ENCODE results near the gene SH2D2A. TPM values are rescaled to one million over a fixed set of nuclear protein-coding genes. Genes with fewer than 3 reads are reported as not detected.

SH2D2A gene
- total RNA-seq, 1 experiment from 2014 or later = 4.9 TPM

DNA sequence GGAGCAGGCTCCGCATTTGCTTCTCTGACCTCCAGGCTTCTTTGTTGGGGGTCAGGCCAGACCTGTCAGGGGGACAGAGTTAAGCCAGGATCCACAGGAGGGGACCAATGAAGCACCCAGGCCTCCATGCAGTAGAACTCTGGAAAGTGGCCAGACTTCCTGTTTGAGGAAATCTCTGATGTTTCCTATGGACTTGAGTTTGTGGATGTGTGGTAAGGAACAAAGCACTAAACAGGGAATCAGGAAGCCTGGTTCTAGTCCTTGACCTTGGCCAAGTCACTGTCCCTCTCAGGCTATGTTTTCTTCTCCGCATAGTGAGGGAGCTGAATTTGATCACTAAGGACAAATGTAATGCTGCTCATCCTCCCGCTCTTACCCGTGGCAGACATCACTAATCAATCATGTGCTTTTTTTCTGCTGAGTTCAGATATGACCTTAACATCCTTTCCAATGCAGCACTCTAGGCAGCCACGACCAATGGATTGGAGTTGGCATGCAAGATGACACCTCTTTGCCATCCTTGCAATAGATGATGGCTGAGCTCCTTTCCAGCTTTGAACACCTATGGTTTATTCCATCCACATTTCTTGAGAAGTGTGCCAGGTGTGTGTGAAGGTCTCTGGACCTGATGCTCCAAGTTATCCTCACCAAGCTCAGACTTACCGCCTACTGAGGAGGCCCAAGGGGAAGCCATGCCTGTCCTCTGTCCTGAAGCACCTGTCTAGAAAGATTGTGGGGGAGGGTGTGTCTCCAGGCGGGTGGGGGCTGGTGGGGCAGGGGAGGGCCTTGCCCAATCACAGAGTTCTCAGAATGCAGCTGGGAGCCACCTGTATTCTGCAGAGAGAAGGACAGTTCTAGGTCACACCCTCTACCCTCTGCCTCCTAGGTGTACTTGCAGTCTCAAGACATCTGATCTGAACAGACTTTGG lies 9.9 kb downstream of the SH2D2A start:
- ATAC-seq = no peak
- Mint-ChIP-seq H3K9me3 (no peaks in the 10 kb centered on the region), H3K4me1 (0 out of 2 replicates have a peak, but pooled peaks cover 7% of the 10 kb centered on the region), H3K4me3 (no peak overlapping the region), H3K36me3 (no peaks in the 10 kb centered on the region), H3K27ac (no peak overlapping the region), H3K27me3 (ENCODE audit: low read depth) (peaks cover 6% of the 10 kb centered on the region)
- TF ChIP-seq SOX15 (CRISPR knock-in tag; IDR thresholded peaks at IDR 0.05) = no peak
- TF ChIP-seq, protein P1, sequence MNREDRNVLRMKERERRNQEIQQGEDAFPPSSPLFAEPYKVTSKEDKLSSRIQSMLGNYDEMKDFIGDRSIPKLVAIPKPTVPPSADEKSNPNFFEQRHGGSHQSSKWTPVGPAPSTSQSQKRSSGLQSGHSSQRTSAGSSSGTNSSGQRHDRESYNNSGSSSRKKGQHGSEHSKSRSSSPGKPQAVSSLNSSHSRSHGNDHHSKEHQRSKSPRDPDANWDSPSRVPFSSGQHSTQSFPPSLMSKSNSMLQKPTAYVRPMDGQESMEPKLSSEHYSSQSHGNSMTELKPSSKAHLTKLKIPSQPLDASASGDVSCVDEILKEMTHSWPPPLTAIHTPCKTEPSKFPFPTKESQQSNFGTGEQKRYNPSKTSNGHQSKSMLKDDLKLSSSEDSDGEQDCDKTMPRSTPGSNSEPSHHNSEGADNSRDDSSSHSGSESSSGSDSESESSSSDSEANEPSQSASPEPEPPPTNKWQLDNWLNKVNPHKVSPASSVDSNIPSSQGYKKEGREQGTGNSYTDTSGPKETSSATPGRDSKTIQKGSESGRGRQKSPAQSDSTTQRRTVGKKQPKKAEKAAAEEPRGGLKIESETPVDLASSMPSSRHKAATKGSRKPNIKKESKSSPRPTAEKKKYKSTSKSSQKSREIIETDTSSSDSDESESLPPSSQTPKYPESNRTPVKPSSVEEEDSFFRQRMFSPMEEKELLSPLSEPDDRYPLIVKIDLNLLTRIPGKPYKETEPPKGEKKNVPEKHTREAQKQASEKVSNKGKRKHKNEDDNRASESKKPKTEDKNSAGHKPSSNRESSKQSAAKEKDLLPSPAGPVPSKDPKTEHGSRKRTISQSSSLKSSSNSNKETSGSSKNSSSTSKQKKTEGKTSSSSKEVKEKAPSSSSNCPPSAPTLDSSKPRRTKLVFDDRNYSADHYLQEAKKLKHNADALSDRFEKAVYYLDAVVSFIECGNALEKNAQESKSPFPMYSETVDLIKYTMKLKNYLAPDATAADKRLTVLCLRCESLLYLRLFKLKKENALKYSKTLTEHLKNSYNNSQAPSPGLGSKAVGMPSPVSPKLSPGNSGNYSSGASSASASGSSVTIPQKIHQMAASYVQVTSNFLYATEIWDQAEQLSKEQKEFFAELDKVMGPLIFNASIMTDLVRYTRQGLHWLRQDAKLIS (CRISPR knock-in tag; IDR thresholded peaks at IDR 0.05; ENCODE audit: borderline replicate concordance) = no peak
- TF ChIP-seq, protein P2, sequence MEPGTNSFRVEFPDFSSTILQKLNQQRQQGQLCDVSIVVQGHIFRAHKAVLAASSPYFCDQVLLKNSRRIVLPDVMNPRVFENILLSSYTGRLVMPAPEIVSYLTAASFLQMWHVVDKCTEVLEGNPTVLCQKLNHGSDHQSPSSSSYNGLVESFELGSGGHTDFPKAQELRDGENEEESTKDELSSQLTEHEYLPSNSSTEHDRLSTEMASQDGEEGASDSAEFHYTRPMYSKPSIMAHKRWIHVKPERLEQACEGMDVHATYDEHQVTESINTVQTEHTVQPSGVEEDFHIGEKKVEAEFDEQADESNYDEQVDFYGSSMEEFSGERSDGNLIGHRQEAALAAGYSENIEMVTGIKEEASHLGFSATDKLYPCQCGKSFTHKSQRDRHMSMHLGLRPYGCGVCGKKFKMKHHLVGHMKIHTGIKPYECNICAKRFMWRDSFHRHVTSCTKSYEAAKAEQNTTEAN (CRISPR knock-in tag; IDR thresholded peaks at IDR 0.05) = no peak
- TF ChIP-seq ZNF396 (CRISPR knock-in tag; IDR thresholded peaks at IDR 0.05; ENCODE audit: borderline replicate concordance) = no peak
- TF ChIP-seq, protein P3, sequence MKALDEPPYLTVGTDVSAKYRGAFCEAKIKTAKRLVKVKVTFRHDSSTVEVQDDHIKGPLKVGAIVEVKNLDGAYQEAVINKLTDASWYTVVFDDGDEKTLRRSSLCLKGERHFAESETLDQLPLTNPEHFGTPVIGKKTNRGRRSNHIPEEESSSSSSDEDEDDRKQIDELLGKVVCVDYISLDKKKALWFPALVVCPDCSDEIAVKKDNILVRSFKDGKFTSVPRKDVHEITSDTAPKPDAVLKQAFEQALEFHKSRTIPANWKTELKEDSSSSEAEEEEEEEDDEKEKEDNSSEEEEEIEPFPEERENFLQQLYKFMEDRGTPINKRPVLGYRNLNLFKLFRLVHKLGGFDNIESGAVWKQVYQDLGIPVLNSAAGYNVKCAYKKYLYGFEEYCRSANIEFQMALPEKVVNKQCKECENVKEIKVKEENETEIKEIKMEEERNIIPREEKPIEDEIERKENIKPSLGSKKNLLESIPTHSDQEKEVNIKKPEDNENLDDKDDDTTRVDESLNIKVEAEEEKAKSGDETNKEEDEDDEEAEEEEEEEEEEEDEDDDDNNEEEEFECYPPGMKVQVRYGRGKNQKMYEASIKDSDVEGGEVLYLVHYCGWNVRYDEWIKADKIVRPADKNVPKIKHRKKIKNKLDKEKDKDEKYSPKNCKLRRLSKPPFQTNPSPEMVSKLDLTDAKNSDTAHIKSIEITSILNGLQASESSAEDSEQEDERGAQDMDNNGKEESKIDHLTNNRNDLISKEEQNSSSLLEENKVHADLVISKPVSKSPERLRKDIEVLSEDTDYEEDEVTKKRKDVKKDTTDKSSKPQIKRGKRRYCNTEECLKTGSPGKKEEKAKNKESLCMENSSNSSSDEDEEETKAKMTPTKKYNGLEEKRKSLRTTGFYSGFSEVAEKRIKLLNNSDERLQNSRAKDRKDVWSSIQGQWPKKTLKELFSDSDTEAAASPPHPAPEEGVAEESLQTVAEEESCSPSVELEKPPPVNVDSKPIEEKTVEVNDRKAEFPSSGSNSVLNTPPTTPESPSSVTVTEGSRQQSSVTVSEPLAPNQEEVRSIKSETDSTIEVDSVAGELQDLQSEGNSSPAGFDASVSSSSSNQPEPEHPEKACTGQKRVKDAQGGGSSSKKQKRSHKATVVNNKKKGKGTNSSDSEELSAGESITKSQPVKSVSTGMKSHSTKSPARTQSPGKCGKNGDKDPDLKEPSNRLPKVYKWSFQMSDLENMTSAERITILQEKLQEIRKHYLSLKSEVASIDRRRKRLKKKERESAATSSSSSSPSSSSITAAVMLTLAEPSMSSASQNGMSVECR (CRISPR knock-in tag; IDR thresholded peaks at IDR 0.05; ENCODE audit: borderline replicate concordance) = no peak
- TF ChIP-seq FOXJ3 (CRISPR knock-in tag; IDR thresholded peaks at IDR 0.05; ENCODE audit: borderline replicate concordance) = no peak
- TF ChIP-seq PRRX2 (CRISPR knock-in tag; IDR thresholded peaks at IDR 0.05) = no peak
- no peak for TF ChIP-seq ATF6 (CRISPR knock-in tag; IDR thresholded peaks at IDR 0.05)
- TF ChIP-seq ZNF281 (CRISPR knock-in tag; IDR thresholded peaks at IDR 0.05) = no peak
- TF ChIP-seq TP53 (CRISPR knock-in tag; IDR thresholded peaks at IDR 0.05) = no peak
- no peak for TF ChIP-seq HMGA2 (CRISPR knock-in tag; IDR thresholded peaks at IDR 0.05)
- no peak for DNase-seq (ENCODE audit: low spot score)
- POLR2A ChIA-PET = interaction anchor here (0.8 kb wide), 1 partner anchor 53 kb away, joined by 3 read pairs; no protein-coding TSS in a partner anchor
- CTCF ChIA-PET = interaction anchor here (0.6 to 2.8 kb wide), 6 partner anchors 16 to 121 kb away, joined by 3 to 11 read pairs (median 4); no protein-coding TSS in a partner anchor

Measured in WTC11 (cell line).